ENCODE results near the gene TOR2A. TPM values are rescaled to one million over a fixed set of nuclear protein-coding genes. Genes with fewer than 3 reads are reported as not detected.

TOR2A gene
- total RNA-seq, 1 experiment from 2014 or later = 8.4 TPM

DNA sequence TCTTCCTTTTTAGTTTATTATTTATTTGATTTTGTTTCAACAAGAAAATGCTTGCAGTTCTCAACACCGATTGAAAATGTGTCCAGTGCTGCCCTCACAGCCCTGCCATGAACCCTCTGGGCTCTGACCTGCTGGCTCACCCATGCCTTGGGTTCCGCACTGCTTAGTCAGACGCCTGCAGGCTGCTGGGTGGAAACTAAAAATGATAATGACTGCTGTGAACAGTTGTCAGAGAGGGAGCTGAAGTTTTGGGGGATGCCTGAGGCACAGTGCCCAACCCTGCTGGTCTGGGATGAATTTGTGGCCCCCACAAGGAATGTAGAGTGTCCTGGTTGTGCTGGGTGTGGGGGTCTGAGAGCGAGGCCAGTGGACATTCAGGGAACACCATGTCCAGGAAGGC, 50.5 kb downstream of the TOR2A start:
- POLR2A ChIA-PET = interaction anchor here (0.6 kb wide), 1 partner anchor 101 kb away, joined by 3 read pairs; no protein-coding TSS in a partner anchor

GRCh38 chr9:127683723-127684122, 51.4 kb downstream of the TOR2A start:
- intact Hi-C loops (cut with micrococcal nuclease) = no loop called here
- ChIA-PET POLR2A (interaction anchor here (1.0 kb wide), 1 partner anchor 32 kb away, joined by 5 read pairs; the partner anchor contains the start of genes PTRH1 and TTC16), CTCF (interaction anchor here (0.6 kb wide), 1 partner anchor 72 kb away, joined by 4 read pairs; the partner anchor contains the start of gene STXBP1)
- no peak for DNase-seq (ENCODE audit: unreplicated experiment)
- TF ChIP-seq CTCF (IDR thresholded peaks at IDR 0.05; ENCODE audit: unreplicated experiment) = no peak
- H3K4me1 Mint-ChIP-seq (ENCODE audit: insufficient read depth, unreplicated experiment) = peaks cover 5% of the 10 kb centered on the region
- no peak overlapping the region for H3K4me3 Mint-ChIP-seq (ENCODE audit: unreplicated experiment)
- H3K27me3 Mint-ChIP-seq (ENCODE audit: insufficient read depth, unreplicated experiment) = no peaks in the 10 kb centered on the region
- H3K9me3 Mint-ChIP-seq (ENCODE audit: unreplicated experiment) = no peaks in the 10 kb centered on the region
- no TSS peak for BruUV-seq (replicated peaks)
- H3K27ac Mint-ChIP-seq (ENCODE audit: low read depth, unreplicated experiment) = no peak overlapping the region
- H3K36me3 Mint-ChIP-seq (ENCODE audit: insufficient read depth, unreplicated experiment) = peaks cover 15% of the 10 kb centered on the region

More for the DNA sequence above, 50.5 kb downstream of the TOR2A start:
- H3K4me1 Mint-ChIP-seq (ENCODE audit: insufficient read depth, unreplicated experiment) = peaks cover 5% of the 10 kb centered on the region
- intact Hi-C loops (cut with micrococcal nuclease) = no loop called here
- H3K9me3 Mint-ChIP-seq (ENCODE audit: unreplicated experiment) = no peaks in the 10 kb centered on the region
- CTCF ChIA-PET = interaction anchor here (0.7 kb wide), 1 partner anchor 176 kb away, joined by 3 read pairs; no protein-coding TSS in a partner anchor
- H3K4me3 Mint-ChIP-seq (ENCODE audit: unreplicated experiment) = no peak overlapping the region
- H3K27ac Mint-ChIP-seq (ENCODE audit: low read depth, unreplicated experiment) = no peak overlapping the region
- DNase-seq (ENCODE audit: unreplicated experiment) = no peak
- H3K27me3 Mint-ChIP-seq (ENCODE audit: insufficient read depth, unreplicated experiment) = no peaks in the 10 kb centered on the region
- H3K36me3 Mint-ChIP-seq (ENCODE audit: insufficient read depth, unreplicated experiment) = peaks cover 13% of the 10 kb centered on the region
- no peak for TF ChIP-seq CTCF (IDR thresholded peaks at IDR 0.05; ENCODE audit: unreplicated experiment)
- BruUV-seq (replicated peaks) = no TSS peak

DNA sequence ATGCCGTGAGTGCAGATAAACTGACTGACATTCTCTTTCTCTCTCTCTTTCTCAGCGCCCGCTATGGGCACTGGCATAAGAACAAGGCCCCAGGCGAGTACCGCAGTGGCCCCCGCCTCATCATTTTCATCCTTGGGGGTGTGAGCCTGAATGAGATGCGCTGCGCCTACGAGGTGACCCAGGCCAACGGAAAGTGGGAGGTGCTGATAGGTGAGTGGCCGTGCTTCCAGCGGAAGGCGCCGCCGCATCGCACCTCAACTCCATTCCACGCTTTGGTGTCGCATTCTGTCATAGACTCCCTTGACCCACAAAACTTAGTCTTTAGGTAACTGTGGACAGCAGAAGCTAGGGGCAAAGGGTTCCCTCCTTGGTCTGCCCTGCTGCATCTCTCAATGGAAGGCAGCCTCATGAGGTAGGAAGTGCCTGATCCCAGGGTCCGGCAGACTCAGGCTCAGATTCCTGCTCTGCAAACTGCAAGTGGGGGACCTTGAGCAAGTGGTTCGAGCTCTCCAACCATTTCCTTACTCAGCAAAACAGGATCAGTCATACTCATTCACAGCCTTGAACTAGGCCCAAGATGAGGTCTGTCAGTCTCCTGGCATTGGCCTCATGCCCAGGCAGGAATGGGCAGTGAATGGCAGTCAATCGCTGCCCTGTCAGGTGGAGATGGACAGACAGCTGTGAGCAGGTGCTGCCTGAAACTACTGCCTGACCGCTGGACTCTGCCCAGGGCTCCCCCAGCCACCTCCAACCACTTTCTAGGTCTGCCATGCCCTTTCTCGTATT, 52.5 kb downstream of the TOR2A start:
- BruUV-seq (replicated peaks) = no TSS peak
- Mint-ChIP-seq H3K4me3 (ENCODE audit: unreplicated experiment) (no peak overlapping the region), H3K27ac (ENCODE audit: low read depth, unreplicated experiment) (no peak overlapping the region), H3K27me3 (ENCODE audit: insufficient read depth, unreplicated experiment) (no peaks in the 10 kb centered on the region), H3K4me1 (ENCODE audit: insufficient read depth, unreplicated experiment) (peaks cover 5% of the 10 kb centered on the region), H3K36me3 (ENCODE audit: insufficient read depth, unreplicated experiment) (peaks cover 18% of the 10 kb centered on the region), H3K9me3 (ENCODE audit: unreplicated experiment) (no peaks in the 10 kb centered on the region)
- no peak for TF ChIP-seq CTCF (IDR thresholded peaks at IDR 0.05; ENCODE audit: unreplicated experiment)
- DNase-seq (ENCODE audit: unreplicated experiment) = peak; percentile 41
- POLR2A ChIA-PET = no interaction called here
- intact Hi-C loops (cut with micrococcal nuclease) = no loop called here
- CTCF ChIA-PET = no interaction called here

Other genes with a start within 250 kb of the TOR2A start
- 20.0 and 36.6 TPM in 2 replicates for gene STXBP1, start 123.0 kb downstream of the TOR2A start, total RNA-seq (2022)
- not detected in 2 replicates for gene CFAP157, start 28.3 kb downstream of the TOR2A start, total RNA-seq (2022)
- 35.2 and 37.8 TPM in 2 replicates for gene PTRH1, start 19.6 kb downstream of the TOR2A start, total RNA-seq (2022)
- gene TTC16, start 19.2 kb downstream of the TOR2A start, total RNA-seq (2022) = 0.19 and 0.32 TPM in 2 replicates
- gene SH2D3C, start 43.4 kb upstream of the TOR2A start, total RNA-seq (2022) = not detected in 2 replicates
- 62.1 and 84.0 TPM in 2 replicates for gene CDK9, start 50.7 kb upstream of the TOR2A start, total RNA-seq (2022)
- 130 and 131 TPM in 2 replicates for gene FPGS, start 67.6 kb upstream of the TOR2A start, total RNA-seq (2022)
- 19.2 and 22.1 TPM in 2 replicates for gene ENG, start 119.4 kb upstream of the TOR2A start, total RNA-seq (2022)
- 75.9 and 94.3 TPM in 2 replicates for gene AK1, start 142.4 kb upstream of the TOR2A start, total RNA-seq (2022)
- 16.5 and 17.6 TPM in 2 replicates for gene ST6GALNAC6, start 164.3 kb upstream of the TOR2A start, total RNA-seq (2022)
- 36.3 and 39.5 TPM in 2 replicates for gene ST6GALNAC4, start 181.7 kb upstream of the TOR2A start, total RNA-seq (2022)
- 4.0 and 5.7 TPM in 2 replicates for gene PIP5KL1, start 195.5 kb upstream of the TOR2A start, total RNA-seq (2022)
- 41.5 and 41.8 TPM in 2 replicates for gene DPM2, start 202.6 kb upstream of the TOR2A start, total RNA-seq (2022)
- 17.5 and 23.9 TPM in 2 replicates for gene EEIG1, start 245.7 kb upstream of the TOR2A start, total RNA-seq (2022)